B cell (primary cell): Measurements from ENCODE around the gene PHF12. TPM values are rescaled to one million over a fixed set of nuclear protein-coding genes. Genes with fewer than 3 reads are reported as not detected.

Experiments
- ATAC-seq: fragments of 200-7000 bp; cut with Tn5 transposase; one replicate; pipeline ENCODE4 v1.10.0; 2021; ENCODE audit warnings: low read depth, mild to moderate bottlenecking, moderate number of reproducible peaks, moderate library complexity
- CTCF ChIA-PET: fragments of 350-600 bp; sonication (Branson Sonifier 250); formaldehyde crosslinking; loops from one replicate; lab custom pipeline; 2021; ENCODE audit warnings: antibody characterized with exemption, inconsistent platforms; lab: Charles Lee
- POLR2A ChIA-PET: fragments of 350-600 bp; sonication (Branson Sonifier 250); formaldehyde crosslinking; loops from one replicate; lab custom pipeline; 2021; ENCODE audit warnings: antibody characterized with exemption; lab: Charles Lee
- DNase-seq: peaks from one replicate; pipeline ENCODE4 v3.0.0; 2013
- H2AFZ ChIP-seq: 2 replicates; pipeline ENCODE4 v1.6.1; 2012; ENCODE audit warnings: mild to moderate bottlenecking, low read depth, low read length; ENCODE audit not compliant: insufficient read depth, poor library complexity, severe bottlenecking
- H3K27ac ChIP-seq, 2 donors: 1 replicate in 1 of 2; 2 replicates in 1 of 2; pipeline ENCODE4 v1.5.1; 2012 to 2013; ENCODE audit warnings: low read length in 2 of 2, mild to moderate bottlenecking in 2 of 2, moderate library complexity in 1 of 2
- H3K27me3 ChIP-seq, 4 experiments: fragments of 200-600 bp in 1 of 4; sonication (generic) in 1 of 4; replicated peaks in 1 of 4; 1 replicate in 2 of 4; 2 replicates in 2 of 4; pipeline versions ENCODE4 v1.6.1 to v1.7.0; 2013 to 2016; ENCODE audit warnings: low read length in 3 of 4, mild to moderate bottlenecking in 2 of 4, mixed read lengths in 1 of 4, moderate library complexity in 1 of 4; ENCODE audit not compliant: insufficient read depth in 4 of 4, control insufficient read depth in 3 of 4; ENCODE audit errors: control extremely low read depth in 1 of 4
- H3K36me3 ChIP-seq, 2 experiments: replicated peaks in 1 of 2; 1 replicate in 1 of 2; 2 replicates in 1 of 2; pipeline versions ENCODE4 v1.6.1 to v1.7.1; 2013; ENCODE audit warnings: low read length in 1 of 2; ENCODE audit not compliant: insufficient read depth in 2 of 2, control insufficient read depth in 1 of 2; ENCODE audit errors: control extremely low read depth in 1 of 2, extremely low read depth in 1 of 2
- H3K4me1 ChIP-seq, 2 donors: fragments of 200-600 bp in 1 of 2; sonication (generic) in 1 of 2; 1 replicate in 1 of 2; 2 replicates in 1 of 2; pipeline versions ENCODE4 v1.5.1 to v1.6.1; 2013 to 2017; ENCODE audit warnings: low read length in 2 of 2; ENCODE audit not compliant: control insufficient read depth in 2 of 2, insufficient read depth in 2 of 2
- H3K4me2 ChIP-seq: replicated peaks from 2 replicates; pipeline ENCODE3; 2012; ENCODE audit warnings: mild to moderate bottlenecking, low read depth, low read length; ENCODE audit not compliant: poor library complexity, severe bottlenecking
- H3K4me3 ChIP-seq, 5 experiments: fragments of 200-600 bp in 1 of 5; sonication (generic) in 1 of 5; 1 replicate in 3 of 5; 2 replicates in 2 of 5; pipeline versions ENCODE4 v1.5.1 to v1.7.0; 2011 to 2016; ENCODE audit warnings: low read length in 4 of 5, mild to moderate bottlenecking in 4 of 5, low read depth in 2 of 5, control low read depth in 1 of 5, moderate library complexity in 1 of 5; ENCODE audit not compliant: insufficient read depth in 1 of 5; ENCODE audit errors: control extremely low read depth in 1 of 5, extremely low read depth in 1 of 5
- H3K79me2 ChIP-seq: fragments of 200-600 bp; sonication (generic); one replicate; pipeline ENCODE4 v1.6.0; 2016; ENCODE audit warnings: low read length; ENCODE audit not compliant: control insufficient read depth, insufficient read depth
- H3K9ac ChIP-seq: fragments of 200-600 bp; sonication (generic); 2 replicates; pipeline ENCODE4 v1.6.1; 2017; ENCODE audit warnings: mild to moderate bottlenecking, low read length, moderate library complexity
- H3K9me3 ChIP-seq, 3 donors: one replicate each; pipeline versions ENCODE4 v1.6.1 to v1.7.1; 2013; ENCODE audit warnings: low read length in 2 of 3; ENCODE audit not compliant: control insufficient read depth in 2 of 3, insufficient read depth in 1 of 3; ENCODE audit errors: control extremely low read depth in 1 of 3
- H4K20me1 ChIP-seq: 2 replicates; pipeline ENCODE4 v1.6.0; 2012; ENCODE audit warnings: mild to moderate bottlenecking, low read length; ENCODE audit not compliant: insufficient read depth, control insufficient read depth, poor library complexity, severe bottlenecking
- H3K27ac Mint-ChIP-seq: one replicate; pipeline ENCODE4 v1.8.0; 2021; ENCODE audit warnings: mixed read lengths
- H3K27me3 Mint-ChIP-seq: one replicate; pipeline ENCODE4 v1.8.0; 2021; ENCODE audit warnings: mixed read lengths
- H3K4me1 Mint-ChIP-seq: one replicate; pipeline ENCODE4 v1.8.0; 2021; ENCODE audit warnings: mixed read lengths
- H3K4me3 Mint-ChIP-seq: one replicate; pipeline ENCODE4 v1.8.0; 2021; ENCODE audit warnings: mixed read lengths
- H3K9me3 Mint-ChIP-seq: one replicate; pipeline ENCODE4 v1.8.0; 2022; ENCODE audit warnings: mixed read lengths; ENCODE audit not compliant: insufficient read depth
- CTCF ChIP-seq: fragments of 200-600 bp; IDR thresholded peaks from one replicate; pipeline ENCODE4 v1.8.0; 2022; ENCODE audit warnings: antibody characterized with exemption, mild to moderate bottlenecking
- EZH2 ChIP-seq: IDR thresholded peaks from 2 replicates; pipeline ENCODE4 v1.6.1; 2012; ENCODE audit warnings: borderline replicate concordance, low read depth, mild to moderate bottlenecking, moderate library complexity, low read length; ENCODE audit not compliant: insufficient read depth, poor library complexity, severe bottlenecking
- WGBS: methylation state at CpG from one replicate; pipeline ENCODE4 v1.1.5; 2013; ENCODE audit warnings: missing lambda C conversion rate; ENCODE audit not compliant: insufficient coverage; 5-methylcytosine and 5-hydroxymethylcytosine counted together
- intact Hi-C: fragments of 100-400 bp; cut with micrococcal nuclease; formaldehyde crosslinking; loops from one replicate; pipeline ENCODE4 v1.10.0; 2022
- polyA plus RNA-seq: library from polyadenylated mRNA; depleted of rRNA; stranded (reverse); fragments of >200 nt; gene quantifications from 2 replicates; pipeline ENCODE4 v1.2.3, GENCODE V29; 2012
- total RNA-seq, 2 donors: library from RNA; stranded (reverse); fragments of 120-200 nt in 1 of 2; gene quantifications; 1 replicate in 1 of 2; 2 replicates in 1 of 2; pipeline versions ENCODE4 v1.2.3 to v1.2.4, GENCODE V29; 2013 to 2022

Gene PHF12
- total and polyA plus RNA-seq, 2 donors (not counting 1 experiment from before 2014, with no cell fraction given): 116 to 140 TPM

DNA sequence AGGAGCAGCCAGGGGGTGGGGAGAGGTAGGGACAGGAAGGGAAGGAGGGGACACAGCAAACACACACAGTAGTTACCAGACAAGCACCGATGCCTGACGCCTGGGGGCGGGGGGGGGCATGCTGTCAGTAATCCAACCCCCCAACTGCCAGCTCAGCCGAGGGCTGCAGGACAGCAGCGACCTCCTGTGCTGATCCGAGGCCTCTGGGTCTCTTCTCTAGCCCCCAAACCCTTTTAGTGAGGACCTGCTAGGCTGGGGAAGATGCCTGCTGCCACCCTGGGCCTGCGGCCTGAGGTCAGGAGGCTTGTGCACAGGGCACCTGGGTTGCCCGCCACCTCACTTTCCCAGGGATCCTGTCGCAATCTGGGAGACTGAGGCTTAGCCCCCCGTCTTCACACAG, 65.4 kb downstream of the PHF12 start:
- no peak overlapping the region for H3K9ac ChIP-seq
- no peak overlapping the region for H3K27ac ChIP-seq
- Mint-ChIP-seq H3K4me1 (peaks cover 51% of the 10 kb centered on the region), H3K27ac (no peak overlapping the region), H3K27me3 (no peaks in the 10 kb centered on the region), H3K4me3 (no peak overlapping the region), H3K9me3 (no peaks in the 10 kb centered on the region)
- ChIA-PET CTCF (interaction anchor here (0.6 kb wide), 1 partner anchor 88 kb away, joined by 3 read pairs; no protein-coding TSS in a partner anchor), POLR2A (interaction anchor here (1.0 kb wide), 1 partner anchor 13 kb away, joined by 3 read pairs; no protein-coding TSS in a partner anchor)
- H3K27me3 ChIP-seq: no peaks in the 10 kb centered on the region
- TF ChIP-seq EZH2 (no peak), CTCF (no peak)
- DNase-seq: no peak
- no peaks in the 10 kb centered on the region for H3K9me3 ChIP-seq
- peaks cover 0 to 74% of the 10 kb centered on the region in 2 experiments for H3K36me3 ChIP-seq
- ATAC-seq: no peak
- no peak overlapping the region for H3K4me3 ChIP-seq
- peaks cover 22 to 38% of the 10 kb centered on the region in 2 donors for H3K4me1 ChIP-seq
- no peak overlapping the region for H3K4me2 ChIP-seq
- no peak overlapping the region for H2AFZ ChIP-seq
- WGBS: 99% methylated on average over 10 of the region's 10 CpGs
- H3K79me2 ChIP-seq: peaks cover 78% of the 10 kb centered on the region
- peaks cover 96% of the 10 kb centered on the region for H4K20me1 ChIP-seq
- intact Hi-C loops: no loop called here

GRCh38 chr17:28885363-28885762, 66.0 kb downstream of the PHF12 start:
- intact Hi-C loops: no loop called here
- Mint-ChIP-seq H3K27me3 (no peaks in the 10 kb centered on the region), H3K27ac (no peak overlapping the region), H3K4me3 (no peak overlapping the region), H3K9me3 (no peaks in the 10 kb centered on the region), H3K4me1 (peaks cover 48% of the 10 kb centered on the region)
- H3K9ac ChIP-seq: no peak overlapping the region
- DNase-seq (no peak), ATAC-seq (no peak)
- no peaks in the 10 kb centered on the region for H3K9me3 ChIP-seq
- no peak overlapping the region for H2AFZ ChIP-seq
- no peak overlapping the region for H3K27ac ChIP-seq
- H3K4me1 ChIP-seq: peaks cover 22 to 37% of the 10 kb centered on the region in 2 donors
- H3K27me3 ChIP-seq: no peaks in the 10 kb centered on the region
- peaks cover 94% of the 10 kb centered on the region for H4K20me1 ChIP-seq
- H3K79me2 ChIP-seq: peaks cover 72% of the 10 kb centered on the region
- no peak overlapping the region for H3K4me2 ChIP-seq
- no peak overlapping the region for H3K4me3 ChIP-seq
- ChIA-PET CTCF (interaction anchor here (0.7 kb wide), 1 partner anchor 16 kb away, joined by 3 read pairs; no protein-coding TSS in a partner anchor), POLR2A (no interaction called here)
- peaks cover 0 to 77% of the 10 kb centered on the region in 2 experiments for H3K36me3 ChIP-seq
- TF ChIP-seq CTCF: no peak
- no peak for TF ChIP-seq EZH2
- WGBS: 89% methylated on average over 1 of the region's 4 CpGs
